NCI-H1105 (cell line): Measurements from ENCODE around the gene SETD1B.
A peak's percentile ranks its signal among the peaks of the same experiment; 100 is the strongest.
"Not testable (repeated sequence)": the region's sequence is repeated elsewhere in the genome, so short reads cannot be mapped to it uniquely, and the experiment has no call there.

ENCODE experiments used
- DNase-seq: peaks from one replicate; lab custom pipeline; 2025; lab: John Stamatoyannopoulos, UW

The SETD1B gene

GRCh38 chr12:121780429-121780828, 23.4 kb upstream of the SETD1B start:
- DNase-seq: no peak

GRCh38 chr12:121781484-121781997, 22.3 kb upstream of the SETD1B start:
- DNase-seq: no peak

- no peak for DNase-seq
Measured at GRCh38 chr12:121781998-121782979, 21.5 kb upstream of the SETD1B start.

- DNase-seq: no peak
Measured at GRCh38 chr12:121783766-121784165, 20.0 kb upstream of the SETD1B start.

- no peak for DNase-seq
Measured at GRCh38 chr12:121784460-121784859, 19.3 kb upstream of the SETD1B start.

- DNase-seq: no peak
Measured at GRCh38 chr12:121786440-121786825, 17.4 kb upstream of the SETD1B start.

GRCh38 chr12:121787063-121788025, 16.5 kb upstream of the SETD1B start:
- no peak for DNase-seq

GRCh38 chr12:121788176-121788818, 15.5 kb upstream of the SETD1B start:
- no peak for DNase-seq

- DNase-seq: no peak
Measured at GRCh38 chr12:121789233-121789781, 14.5 kb upstream of the SETD1B start.

GRCh38 chr12:121789800-121790728, 13.7 kb upstream of the SETD1B start:
- DNase-seq: no peak

GRCh38 chr12:121790785-121791184, 13.0 kb upstream of the SETD1B start:
- DNase-seq: not testable (repeated sequence)

- DNase-seq: no peak
Measured at GRCh38 chr12:121791671-121792551, 11.9 kb upstream of the SETD1B start.

- DNase-seq: no peak
Measured at GRCh38 chr12:121792607-121793439, 11.0 kb upstream of the SETD1B start.

- no peak for DNase-seq
Measured at GRCh38 chr12:121793440-121793837, 10.4 kb upstream of the SETD1B start, which contains the start of gene RHOF. Gene RHOF, minus strand, starts transcription at chr12:121793688. Its CDS starts 55 bp downstream, at chr12:121793633.

GRCh38 chr12:121793838-121794533, 9.8 kb upstream of the SETD1B start:
- peak; percentile 80 for DNase-seq

GRCh38 chr12:121794534-121795033, 9.2 kb upstream of the SETD1B start:
- DNase-seq: no peak
